Neural cell (in vitro differentiated cells): Measurements from ENCODE around the gene SLC2A8. TPM values are rescaled to one million over a fixed set of nuclear protein-coding genes. Genes with fewer than 3 reads are reported as not detected.

Experiments
- H2AFZ ChIP-seq: fragments of 200-600, 300-800 bp; sonication (generic), shearing (Covaris generic); 2 replicates; pipeline ENCODE4 v1.6.0; 2014; ENCODE audit warnings: low read depth, mild to moderate bottlenecking, antibody characterized with exemption, low read length, moderate library complexity
- H3F3A ChIP-seq: fragments of 200-600 bp; shearing (Covaris generic); 2 replicates; pipeline ENCODE4 v1.6.1; 2016; ENCODE audit warnings: mild to moderate bottlenecking, moderate library complexity, mixed read lengths, antibody characterized with exemption, low read length; ENCODE audit not compliant: insufficient read depth, poor library complexity, severe bottlenecking
- H3K27ac ChIP-seq: fragments of 200-600, 300-800 bp; sonication (generic), shearing (Covaris generic); 2 replicates; pipeline ENCODE4 v1.5.1; 2014; ENCODE audit warnings: mild to moderate bottlenecking, low read length, moderate library complexity
- H3K27me3 ChIP-seq: fragments of 300-800, 200-600 bp; sonication (generic), shearing (Covaris generic); 2 replicates; pipeline ENCODE4 v1.6.0; 2014; ENCODE audit warnings: mild to moderate bottlenecking, low read depth, low read length, moderate library complexity; ENCODE audit not compliant: insufficient read depth
- H3K36me3 ChIP-seq: fragments of 300-800, 200-600 bp; sonication (generic), shearing (Covaris generic); 2 replicates; pipeline ENCODE4 v1.5.1; 2014; ENCODE audit warnings: mild to moderate bottlenecking, antibody characterized with exemption, low read length, moderate library complexity; ENCODE audit not compliant: insufficient read depth
- H3K4me2 ChIP-seq: fragments of 300-800, 200-600 bp; sonication (generic), shearing (Covaris generic); 2 replicates; pipeline ENCODE4 v1.6.0; 2014; ENCODE audit warnings: mild to moderate bottlenecking, low read length
- H3K4me3 ChIP-seq: fragments of 300-800, 200-600 bp; sonication (generic), shearing (Covaris generic); 2 replicates; pipeline ENCODE4 v1.5.1; 2014; ENCODE audit warnings: mild to moderate bottlenecking, low read length, moderate library complexity
- H3K79me2 ChIP-seq: fragments of 200-600 bp; shearing (Covaris generic); replicated peaks from 2 replicates; pipeline ENCODE4 v1.6.0; 2014; ENCODE audit warnings: mild to moderate bottlenecking, low read length, moderate library complexity; ENCODE audit not compliant: insufficient read depth
- H3K9ac ChIP-seq: fragments of 300-800, 200-600 bp; sonication (generic), shearing (Covaris generic); 2 replicates; pipeline ENCODE4 v1.6.1; 2016; ENCODE audit warnings: mild to moderate bottlenecking, low read length, mixed read lengths
- H3K9me2 ChIP-seq: fragments of 200-600 bp; shearing (Covaris generic); 2 replicates; pipeline ENCODE4 v1.6.1; 2016; ENCODE audit warnings: mild to moderate bottlenecking, low read length, mixed read lengths; ENCODE audit not compliant: insufficient read depth
- H3K9me3 ChIP-seq: fragments of 200-600, 300-800 bp; sonication (generic), shearing (Covaris generic); 2 replicates; pipeline ENCODE4 v1.6.1; 2016; ENCODE audit warnings: mild to moderate bottlenecking, mixed run types, low read length, moderate library complexity, mixed read lengths
- H4K20me1 ChIP-seq: fragments of 200-600 bp; shearing (Covaris generic); 2 replicates; pipeline ENCODE4 v1.6.1; 2016; ENCODE audit warnings: mild to moderate bottlenecking, mixed run types; ENCODE audit not compliant: insufficient read depth
- EP300 ChIP-seq: fragments of 450-650 bp; conservative IDR thresholded peaks from 2 replicates; pipeline ENCODE4 v1.6.1; 2014; ENCODE audit warnings: antibody characterized with exemption, mild to moderate bottlenecking, moderate library complexity; ENCODE audit not compliant: poor library complexity, severe bottlenecking
- EZH2 ChIP-seq: fragments of 200-600, 300-800 bp; shearing (Covaris generic), sonication (generic); IDR thresholded peaks from 2 replicates; pipeline ENCODE4 v1.6.1; 2014; ENCODE audit warnings: antibody characterized with exemption, low read length, borderline replicate concordance, mild to moderate bottlenecking; ENCODE audit not compliant: insufficient read depth, poor library complexity, severe bottlenecking
- MXI1 ChIP-seq: fragments of 450-650 bp; conservative IDR thresholded peaks from 2 replicates; pipeline ENCODE4 v1.6.1; 2014; ENCODE audit warnings: antibody characterized with exemption, mild to moderate bottlenecking; ENCODE audit not compliant: poor library complexity, severe bottlenecking
- POLR2AphosphoS5 ChIP-seq: IDR thresholded peaks from 2 replicates; pipeline ENCODE4 v1.6.1; 2012
- RAD21 ChIP-seq: fragments of 450-650 bp; conservative IDR thresholded peaks from 2 replicates; pipeline ENCODE4 v1.6.1; 2014; ENCODE audit warnings: antibody characterized with exemption, mild to moderate bottlenecking, moderate library complexity
- SMC3 ChIP-seq: fragments of 450-650 bp; conservative IDR thresholded peaks from 2 replicates; pipeline ENCODE4 v1.6.1; 2014; ENCODE audit warnings: antibody characterized with exemption, mild to moderate bottlenecking, moderate library complexity; ENCODE audit not compliant: poor library complexity
- TAF1 ChIP-seq: IDR thresholded peaks from 2 replicates; pipeline ENCODE4 v1.6.1; 2012; ENCODE audit warnings: low read depth
- polyA plus RNA-seq: library from polyadenylated mRNA; depleted of rRNA; stranded (reverse); fragments of >200 nt; gene quantifications from 2 replicates; pipeline ENCODE4 v1.2.3, GENCODE V29; 2014
- TF ChIP-seq, protein P1 (sequence below): fragments of 450-650 bp; IDR thresholded peaks from 2 replicates; pipeline ENCODE4 v1.5.1; 2014; ENCODE audit warnings: antibody characterized with exemption, mild to moderate bottlenecking, moderate library complexity; ENCODE audit not compliant: poor library complexity, severe bottlenecking
- TF ChIP-seq, protein P2 (sequence below): IDR thresholded peaks from 2 replicates; pipeline ENCODE4 v1.6.1; 2012; ENCODE audit warnings: borderline replicate concordance

SLC2A8 gene
- polyA plus RNA-seq, 1 donor from 2014 or later, result 10.2 TPM

DNA sequence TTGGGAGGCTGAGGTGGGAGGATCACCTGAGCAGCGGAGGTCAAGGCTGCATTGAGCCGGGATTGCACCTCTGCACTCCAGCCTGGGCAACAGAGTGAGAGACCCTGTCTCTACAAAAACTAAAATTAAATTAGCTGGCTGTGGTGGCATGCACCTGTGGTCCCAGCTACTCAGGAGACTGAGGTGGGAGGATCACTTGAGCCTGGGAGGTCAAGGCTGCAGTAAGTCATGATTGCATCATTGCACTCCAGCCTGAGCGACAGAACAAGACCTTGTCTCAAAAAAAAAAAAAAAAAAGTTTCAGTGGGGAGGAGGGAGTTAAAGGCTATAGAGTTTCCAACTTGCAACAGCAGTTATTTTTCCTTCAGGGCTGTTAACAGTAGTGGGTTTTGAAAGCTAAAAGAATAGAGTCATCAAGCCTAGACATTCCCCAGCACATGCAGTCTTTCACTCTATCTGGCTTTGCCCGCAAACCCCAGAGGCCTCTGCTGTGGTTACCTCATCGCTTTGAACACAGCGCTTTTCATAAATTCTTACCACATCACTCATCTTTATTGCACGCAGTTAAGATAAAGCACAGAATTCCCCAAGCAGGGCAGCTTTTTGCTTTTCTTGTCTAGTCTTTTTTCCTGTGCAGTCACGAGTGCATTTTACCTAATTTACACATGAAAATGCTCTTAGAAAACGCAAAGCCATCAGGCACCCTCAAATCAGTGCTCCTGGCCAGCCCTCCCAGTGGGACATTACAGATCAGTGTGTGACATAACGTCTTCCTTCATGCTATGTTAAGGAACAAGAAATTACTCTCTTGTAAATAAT lies 8.7 kb upstream of the SLC2A8 start:
- no peaks in the 10 kb centered on the region for H3K27me3 ChIP-seq
- no peak overlapping the region for H2AFZ ChIP-seq
- H3K4me3 ChIP-seq, result peak overlapping the region; percentile 30
- H3K9me2 ChIP-seq, result no peaks in the 10 kb centered on the region
- no peaks in the 10 kb centered on the region for H3K9me3 ChIP-seq
- H3K27ac ChIP-seq, result peak overlapping the region; percentile 71
- H3K79me2 ChIP-seq, result no peaks in the 10 kb centered on the region
- H3K36me3 ChIP-seq, result no peaks in the 10 kb centered on the region
- H3F3A ChIP-seq, result peaks cover 3% of the 10 kb centered on the region
- H4K20me1 ChIP-seq, result no peaks in the 10 kb centered on the region
- TF ChIP-seq RAD21 (peak; percentile 38), EP300 (peak; percentile 56), EZH2 (no peak), MXI1 (peak; percentile 49), POLR2AphosphoS5 (peak; percentile 42), TAF1 (no peak), SMC3 (peak; percentile 33)
- TF ChIP-seq, protein P1, sequence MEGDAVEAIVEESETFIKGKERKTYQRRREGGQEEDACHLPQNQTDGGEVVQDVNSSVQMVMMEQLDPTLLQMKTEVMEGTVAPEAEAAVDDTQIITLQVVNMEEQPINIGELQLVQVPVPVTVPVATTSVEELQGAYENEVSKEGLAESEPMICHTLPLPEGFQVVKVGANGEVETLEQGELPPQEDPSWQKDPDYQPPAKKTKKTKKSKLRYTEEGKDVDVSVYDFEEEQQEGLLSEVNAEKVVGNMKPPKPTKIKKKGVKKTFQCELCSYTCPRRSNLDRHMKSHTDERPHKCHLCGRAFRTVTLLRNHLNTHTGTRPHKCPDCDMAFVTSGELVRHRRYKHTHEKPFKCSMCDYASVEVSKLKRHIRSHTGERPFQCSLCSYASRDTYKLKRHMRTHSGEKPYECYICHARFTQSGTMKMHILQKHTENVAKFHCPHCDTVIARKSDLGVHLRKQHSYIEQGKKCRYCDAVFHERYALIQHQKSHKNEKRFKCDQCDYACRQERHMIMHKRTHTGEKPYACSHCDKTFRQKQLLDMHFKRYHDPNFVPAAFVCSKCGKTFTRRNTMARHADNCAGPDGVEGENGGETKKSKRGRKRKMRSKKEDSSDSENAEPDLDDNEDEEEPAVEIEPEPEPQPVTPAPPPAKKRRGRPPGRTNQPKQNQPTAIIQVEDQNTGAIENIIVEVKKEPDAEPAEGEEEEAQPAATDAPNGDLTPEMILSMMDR, result no peak
- TF ChIP-seq, protein P2, sequence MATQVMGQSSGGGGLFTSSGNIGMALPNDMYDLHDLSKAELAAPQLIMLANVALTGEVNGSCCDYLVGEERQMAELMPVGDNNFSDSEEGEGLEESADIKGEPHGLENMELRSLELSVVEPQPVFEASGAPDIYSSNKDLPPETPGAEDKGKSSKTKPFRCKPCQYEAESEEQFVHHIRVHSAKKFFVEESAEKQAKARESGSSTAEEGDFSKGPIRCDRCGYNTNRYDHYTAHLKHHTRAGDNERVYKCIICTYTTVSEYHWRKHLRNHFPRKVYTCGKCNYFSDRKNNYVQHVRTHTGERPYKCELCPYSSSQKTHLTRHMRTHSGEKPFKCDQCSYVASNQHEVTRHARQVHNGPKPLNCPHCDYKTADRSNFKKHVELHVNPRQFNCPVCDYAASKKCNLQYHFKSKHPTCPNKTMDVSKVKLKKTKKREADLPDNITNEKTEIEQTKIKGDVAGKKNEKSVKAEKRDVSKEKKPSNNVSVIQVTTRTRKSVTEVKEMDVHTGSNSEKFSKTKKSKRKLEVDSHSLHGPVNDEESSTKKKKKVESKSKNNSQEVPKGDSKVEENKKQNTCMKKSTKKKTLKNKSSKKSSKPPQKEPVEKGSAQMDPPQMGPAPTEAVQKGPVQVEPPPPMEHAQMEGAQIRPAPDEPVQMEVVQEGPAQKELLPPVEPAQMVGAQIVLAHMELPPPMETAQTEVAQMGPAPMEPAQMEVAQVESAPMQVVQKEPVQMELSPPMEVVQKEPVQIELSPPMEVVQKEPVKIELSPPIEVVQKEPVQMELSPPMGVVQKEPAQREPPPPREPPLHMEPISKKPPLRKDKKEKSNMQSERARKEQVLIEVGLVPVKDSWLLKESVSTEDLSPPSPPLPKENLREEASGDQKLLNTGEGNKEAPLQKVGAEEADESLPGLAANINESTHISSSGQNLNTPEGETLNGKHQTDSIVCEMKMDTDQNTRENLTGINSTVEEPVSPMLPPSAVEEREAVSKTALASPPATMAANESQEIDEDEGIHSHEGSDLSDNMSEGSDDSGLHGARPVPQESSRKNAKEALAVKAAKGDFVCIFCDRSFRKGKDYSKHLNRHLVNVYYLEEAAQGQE, result no peak
- peak overlapping the region; percentile 38 for H3K9ac ChIP-seq
- peak overlapping the region; percentile 33 for H3K4me2 ChIP-seq

GRCh38 chr9:127388856-127389238 lies 8.1 kb upstream of the SLC2A8 start:
- peak overlapping the region; percentile 38 for H3K9ac ChIP-seq

More at GRCh38 chr9:127388856-127389238, 8.1 kb upstream of the SLC2A8 start:
- no peaks in the 10 kb centered on the region for H3K79me2 ChIP-seq
- no peaks in the 10 kb centered on the region for H3K9me2 ChIP-seq
- TF ChIP-seq, protein P2, result no peak
- TF ChIP-seq MXI1, result no peak
- TF ChIP-seq TAF1, result no peak
- TF ChIP-seq RAD21, result no peak
- TF ChIP-seq, protein P1, result no peak
- TF ChIP-seq SMC3, result peak; percentile 4
- TF ChIP-seq EZH2, result no peak
- TF ChIP-seq EP300, result no peak
- no peaks in the 10 kb centered on the region for H3K36me3 ChIP-seq
- H3K4me3 ChIP-seq, result peak overlapping the region; percentile 30
- no peaks in the 10 kb centered on the region for H3K27me3 ChIP-seq
- H4K20me1 ChIP-seq, result no peaks in the 10 kb centered on the region
- no peaks in the 10 kb centered on the region for H3K9me3 ChIP-seq
- H3K4me2 ChIP-seq, result peak overlapping the region; percentile 33
- no peak overlapping the region for H2AFZ ChIP-seq
- peak overlapping the region; percentile 71 for H3K27ac ChIP-seq
- H3F3A ChIP-seq, result peaks cover 3% of the 10 kb centered on the region
